Measurements from ENCODE around the gene HPGDS.
"Not testable (repeated sequence)": the region's sequence is repeated elsewhere in the genome, so short reads cannot be mapped to it uniquely, and the experiment has no call there.

The HPGDS gene
- 0.09 to 0.58 (median 0.17) reads per million in 3 donors for total RNA-seq

DNA sequence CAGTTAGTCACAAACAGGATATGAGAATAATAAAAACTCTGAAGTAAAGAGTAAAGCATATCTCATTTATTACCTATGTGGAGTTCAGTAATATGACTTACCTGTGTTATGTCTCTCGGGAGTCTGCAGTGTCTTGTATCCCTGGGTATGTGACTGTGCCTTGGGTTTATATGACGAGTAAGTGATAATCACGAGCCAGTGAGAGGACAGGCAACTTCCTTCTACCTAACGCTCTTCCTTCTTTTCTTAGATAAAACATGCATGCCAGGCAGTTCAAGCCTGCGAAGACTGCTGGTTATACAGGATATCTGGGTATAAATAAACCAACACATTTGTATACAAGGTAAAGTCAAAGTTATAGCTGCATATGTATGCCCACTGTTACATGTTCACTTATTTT lies at the start of gene HPGDS:
HPGDS (minus strand) TSS at position 143 of the 400 bp plus-strand sequence. CDS start 8,207 bp downstream, outside the sequence.
- H3K27me3 ChIP-seq (replicated peaks; ENCODE audit: control insufficient read depth, insufficient read depth, low read length, poor library complexity, severe bottlenecking), result no peaks in the 10 kb centered on the region

DNA sequence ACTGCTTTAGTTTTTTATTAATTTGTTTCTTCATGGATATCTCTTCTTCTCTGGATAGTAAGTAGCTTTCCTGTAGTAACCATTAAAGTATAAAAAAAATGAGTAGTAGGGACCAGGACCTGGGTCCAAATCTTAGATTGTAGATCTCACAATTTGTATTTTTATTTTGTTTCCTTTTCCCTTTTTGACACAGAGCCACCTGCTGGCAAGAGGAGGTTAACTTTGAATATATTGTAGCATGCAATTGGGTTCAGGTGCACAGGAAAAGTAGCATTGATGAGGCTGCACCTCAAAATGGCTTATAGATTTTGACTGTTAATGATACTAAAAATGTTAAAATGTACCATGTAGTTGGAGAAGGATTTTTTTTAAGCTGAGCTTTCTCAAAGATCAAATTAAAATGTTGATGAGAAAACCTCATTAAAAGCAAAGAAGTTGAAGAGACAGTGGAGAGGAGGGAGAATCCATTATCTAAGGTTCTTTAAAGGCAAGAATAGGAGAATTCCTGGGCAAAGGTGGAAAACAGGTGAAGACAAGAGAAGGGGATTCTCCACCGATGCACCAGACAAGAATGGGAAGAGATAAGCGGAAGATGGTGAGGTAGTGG lies 48.3 kb upstream of the HPGDS start:
- Histone ChIP-seq H3K27me3 (replicated peaks; ENCODE audit: control insufficient read depth, insufficient read depth, low read length, poor library complexity, severe bottlenecking) (no peaks in the 10 kb centered on the region), H3K4me1 (ENCODE audit: control insufficient read depth, insufficient read depth, low read length, poor library complexity, severe bottlenecking) (no peaks in the 10 kb centered on the region)

More for the DNA sequence above, at the start of gene HPGDS:
- Histone ChIP-seq H3K27ac (ENCODE audit: insufficient read depth, low read length, poor library complexity, severe bottlenecking) (no peak within 1 kb of the TSS), H3K4me3 (ENCODE audit: insufficient read depth, low read depth, low read length, poor library complexity, severe bottlenecking) (no peak within 1 kb of the TSS), H3K4me1 (ENCODE audit: control insufficient read depth, insufficient read depth, low read length, poor library complexity, severe bottlenecking) (peaks cover 5% of the 10 kb centered on the region), H3K9me3 (ENCODE audit: control insufficient read depth, low read length) (no peaks in the 10 kb centered on the region), H3K36me3 (ENCODE audit: control insufficient read depth, insufficient read depth, low read length) (no peaks in the 10 kb centered on the region)
- DNase-seq, result no peak

DNA sequence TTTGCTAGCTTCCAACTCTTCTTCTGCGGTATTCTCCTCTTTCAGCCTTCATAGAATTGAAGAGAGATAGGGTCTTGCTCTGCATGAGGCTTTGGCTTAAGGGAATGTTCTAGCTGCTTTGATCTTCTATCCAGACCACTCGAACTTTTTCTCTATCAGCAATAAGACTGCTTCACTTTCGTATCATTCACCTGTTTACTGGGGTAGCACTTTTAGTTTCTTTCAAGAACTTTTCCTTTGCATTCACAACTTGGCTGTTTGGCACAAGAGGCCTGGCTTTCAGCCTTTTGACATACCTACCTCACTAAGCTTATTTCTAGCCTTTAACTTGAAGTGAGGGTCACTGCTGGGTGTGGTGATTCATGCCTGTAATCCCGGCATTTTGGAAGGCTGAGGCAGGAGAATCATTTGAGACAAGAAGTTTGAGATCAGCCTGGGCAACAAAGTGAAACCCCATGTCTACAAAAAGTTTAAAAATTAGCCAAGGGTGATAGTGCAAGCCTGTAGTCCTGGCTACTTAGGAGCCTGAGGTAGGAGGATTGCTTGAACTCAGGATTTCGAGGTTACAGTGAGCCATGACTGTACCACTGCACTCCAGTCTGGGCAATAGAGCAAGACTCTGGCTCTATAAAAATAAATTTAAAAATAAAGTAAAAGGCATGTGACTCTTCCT lies 47.1 kb upstream of the HPGDS start:
- Histone ChIP-seq H3K4me1 (ENCODE audit: control insufficient read depth, insufficient read depth, low read length, poor library complexity, severe bottlenecking) (no peaks in the 10 kb centered on the region), H3K36me3 (ENCODE audit: control insufficient read depth, insufficient read depth, low read length) (no peaks in the 10 kb centered on the region), H3K4me3 (ENCODE audit: insufficient read depth, low read depth, low read length, poor library complexity, severe bottlenecking) (no peak overlapping the region), H3K27ac (ENCODE audit: insufficient read depth, low read length, poor library complexity, severe bottlenecking) (no peak overlapping the region), H3K9me3 (ENCODE audit: control insufficient read depth, low read length) (no peaks in the 10 kb centered on the region), H3K27me3 (replicated peaks; ENCODE audit: control insufficient read depth, insufficient read depth, low read length, poor library complexity, severe bottlenecking) (no peaks in the 10 kb centered on the region)
- no peak for DNase-seq

More for the DNA sequence above, 48.3 kb upstream of the HPGDS start:
- no peak overlapping the region for H3K4me3 ChIP-seq (ENCODE audit: insufficient read depth, low read depth, low read length, poor library complexity, severe bottlenecking)
- no peak overlapping the region for H3K27ac ChIP-seq (ENCODE audit: insufficient read depth, low read length, poor library complexity, severe bottlenecking)
- H3K9me3 ChIP-seq (ENCODE audit: control insufficient read depth, low read length), result no peaks in the 10 kb centered on the region
- DNase-seq, result no peak
- H3K36me3 ChIP-seq (ENCODE audit: control insufficient read depth, insufficient read depth, low read length), result no peaks in the 10 kb centered on the region

DNA sequence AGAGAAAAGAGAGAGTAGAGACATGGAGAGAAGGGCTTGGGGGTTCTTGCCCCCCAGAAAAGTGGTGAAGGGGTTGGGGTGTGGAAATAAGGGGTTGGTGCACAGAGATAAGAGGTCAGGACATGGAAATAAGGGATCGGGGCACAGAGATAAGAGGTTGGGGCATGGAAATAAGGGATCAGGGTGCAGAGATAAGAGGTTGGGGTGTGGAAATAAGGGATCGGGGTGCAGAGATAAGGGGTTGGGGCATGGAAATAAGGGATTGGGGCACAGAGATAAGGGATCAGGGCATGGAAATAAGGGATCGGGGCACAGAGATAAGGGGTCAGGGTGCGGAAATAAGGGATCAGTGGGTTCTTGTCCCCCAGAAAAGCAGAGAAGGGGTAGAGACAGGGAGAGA lies 45.3 kb upstream of the HPGDS start:
- H3K4me3 ChIP-seq (ENCODE audit: insufficient read depth, low read depth, low read length, poor library complexity, severe bottlenecking); H3K9me3 ChIP-seq (ENCODE audit: control insufficient read depth, low read length); H3K27me3 ChIP-seq (replicated peaks; ENCODE audit: control insufficient read depth, insufficient read depth, low read length, poor library complexity, severe bottlenecking); H3K4me1 ChIP-seq (ENCODE audit: control insufficient read depth, insufficient read depth, low read length, poor library complexity, severe bottlenecking); H3K27ac ChIP-seq (ENCODE audit: insufficient read depth, low read length, poor library complexity, severe bottlenecking); DNase-seq; H3K36me3 ChIP-seq (ENCODE audit: control insufficient read depth, insufficient read depth, low read length): not testable (repeated sequence)

DNA sequence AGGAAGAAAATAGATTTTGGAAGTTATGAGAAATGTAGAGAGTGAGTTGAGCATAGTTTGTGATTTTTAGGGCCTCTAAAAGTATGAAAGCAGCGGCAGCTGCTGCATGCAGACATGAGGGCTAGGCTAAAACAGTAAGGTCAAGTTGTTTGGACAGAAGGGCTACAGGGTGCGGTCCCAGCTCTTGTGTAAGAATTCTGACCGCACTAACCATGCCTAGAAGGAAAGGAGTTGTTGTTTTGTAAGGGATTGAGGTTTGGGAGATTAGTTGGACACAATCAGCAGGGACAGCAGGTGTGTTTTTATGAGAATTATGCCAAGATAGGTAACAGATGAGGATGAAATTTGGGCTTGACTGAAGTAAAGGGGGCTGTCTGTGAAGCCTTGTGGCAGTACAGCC lies 42.8 kb upstream of the HPGDS start:
- DNase-seq; H3K27ac ChIP-seq (ENCODE audit: insufficient read depth, low read length, poor library complexity, severe bottlenecking); H3K9me3 ChIP-seq (ENCODE audit: control insufficient read depth, low read length): not testable (repeated sequence)

DNA sequence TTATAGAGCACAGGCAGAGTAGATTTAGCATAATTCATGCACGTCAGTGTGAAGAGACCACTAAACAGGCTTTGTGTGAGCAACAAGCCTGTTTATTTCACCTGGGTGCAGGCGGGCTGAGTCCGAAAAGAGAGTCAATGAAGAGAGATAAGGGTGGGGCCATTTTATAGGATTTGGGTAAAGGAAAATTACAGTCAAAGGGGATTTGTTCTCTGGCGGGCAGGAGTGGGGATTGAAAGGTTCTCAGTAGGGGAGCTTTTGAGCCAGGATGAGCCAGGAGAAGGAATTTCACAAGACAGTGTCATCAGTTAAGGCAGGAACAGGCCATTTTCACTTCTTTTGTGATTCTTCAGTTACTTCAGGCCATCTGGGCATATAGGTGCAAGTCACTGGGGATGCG lies 40.3 kb upstream of the HPGDS start:
- not testable (repeated sequence) for DNase-seq

More for the DNA sequence above, 42.8 kb upstream of the HPGDS start:
- not testable (repeated sequence) for H3K4me3 ChIP-seq (ENCODE audit: insufficient read depth, low read depth, low read length, poor library complexity, severe bottlenecking); H3K27me3 ChIP-seq (replicated peaks; ENCODE audit: control insufficient read depth, insufficient read depth, low read length, poor library complexity, severe bottlenecking); H3K4me1 ChIP-seq (ENCODE audit: control insufficient read depth, insufficient read depth, low read length, poor library complexity, severe bottlenecking); H3K36me3 ChIP-seq (ENCODE audit: control insufficient read depth, insufficient read depth, low read length)

DNA sequence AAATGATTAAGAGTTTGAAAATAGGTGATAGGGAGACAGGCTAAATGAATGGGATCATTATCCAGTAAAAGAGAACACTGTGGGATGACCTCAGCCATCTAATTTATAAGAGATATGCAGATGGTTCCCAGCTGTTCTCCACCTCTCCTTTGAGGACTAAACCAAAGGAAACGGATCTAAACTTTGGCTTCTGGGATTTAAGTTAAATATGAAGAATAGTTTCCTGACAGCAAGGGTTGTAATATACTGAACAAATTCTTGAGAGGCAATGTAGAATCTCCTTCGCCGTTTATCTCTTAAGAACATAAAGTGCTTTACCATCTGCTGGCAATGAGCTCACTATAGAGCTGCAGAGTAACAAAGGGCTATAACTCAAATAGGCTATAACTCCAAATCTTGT lies 35.4 kb upstream of the HPGDS start:
- Histone ChIP-seq H3K9me3 (ENCODE audit: control insufficient read depth, low read length) (no peaks in the 10 kb centered on the region), H3K27ac (ENCODE audit: insufficient read depth, low read length, poor library complexity, severe bottlenecking) (no peak overlapping the region), H3K36me3 (ENCODE audit: control insufficient read depth, insufficient read depth, low read length) (no peaks in the 10 kb centered on the region), H3K4me3 (ENCODE audit: insufficient read depth, low read depth, low read length, poor library complexity, severe bottlenecking) (no peak overlapping the region), H3K4me1 (ENCODE audit: control insufficient read depth, insufficient read depth, low read length, poor library complexity, severe bottlenecking) (no peaks in the 10 kb centered on the region), H3K27me3 (replicated peaks; ENCODE audit: control insufficient read depth, insufficient read depth, low read length, poor library complexity, severe bottlenecking) (no peaks in the 10 kb centered on the region)
- no peak for DNase-seq

More for the DNA sequence above, 40.3 kb upstream of the HPGDS start:
- not testable (repeated sequence) for H3K4me3 ChIP-seq (ENCODE audit: insufficient read depth, low read depth, low read length, poor library complexity, severe bottlenecking); H3K4me1 ChIP-seq (ENCODE audit: control insufficient read depth, insufficient read depth, low read length, poor library complexity, severe bottlenecking); H3K27me3 ChIP-seq (replicated peaks; ENCODE audit: control insufficient read depth, insufficient read depth, low read length, poor library complexity, severe bottlenecking); H3K9me3 ChIP-seq (ENCODE audit: control insufficient read depth, low read length); H3K36me3 ChIP-seq (ENCODE audit: control insufficient read depth, insufficient read depth, low read length); H3K27ac ChIP-seq (ENCODE audit: insufficient read depth, low read length, poor library complexity, severe bottlenecking)

DNA sequence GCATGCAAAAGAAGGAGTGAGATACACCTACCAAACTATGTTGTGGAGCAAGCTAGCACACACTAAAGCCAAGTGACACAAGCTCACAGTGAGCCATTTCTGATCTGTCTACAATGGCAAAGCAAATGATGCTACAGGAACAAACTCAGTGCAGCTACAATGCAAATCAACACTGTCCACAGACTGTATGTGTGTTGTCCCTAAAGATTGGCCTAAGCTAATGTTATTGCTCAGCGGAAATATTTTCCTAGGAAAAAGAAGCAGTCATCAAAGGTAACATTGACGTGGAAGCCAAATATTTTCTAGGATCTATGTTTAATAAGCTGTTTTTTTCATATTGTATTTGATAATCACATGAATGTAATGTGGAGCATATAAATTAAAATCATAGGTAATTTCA lies 34.7 kb upstream of the HPGDS start:
- Histone ChIP-seq H3K4me3 (ENCODE audit: insufficient read depth, low read depth, low read length, poor library complexity, severe bottlenecking) (no peak overlapping the region), H3K27me3 (replicated peaks; ENCODE audit: control insufficient read depth, insufficient read depth, low read length, poor library complexity, severe bottlenecking) (no peaks in the 10 kb centered on the region), H3K4me1 (ENCODE audit: control insufficient read depth, insufficient read depth, low read length, poor library complexity, severe bottlenecking) (no peaks in the 10 kb centered on the region), H3K9me3 (ENCODE audit: control insufficient read depth, low read length) (no peaks in the 10 kb centered on the region), H3K36me3 (ENCODE audit: control insufficient read depth, insufficient read depth, low read length) (no peaks in the 10 kb centered on the region), H3K27ac (ENCODE audit: insufficient read depth, low read length, poor library complexity, severe bottlenecking) (no peak overlapping the region)
- DNase-seq, result no peak

DNA sequence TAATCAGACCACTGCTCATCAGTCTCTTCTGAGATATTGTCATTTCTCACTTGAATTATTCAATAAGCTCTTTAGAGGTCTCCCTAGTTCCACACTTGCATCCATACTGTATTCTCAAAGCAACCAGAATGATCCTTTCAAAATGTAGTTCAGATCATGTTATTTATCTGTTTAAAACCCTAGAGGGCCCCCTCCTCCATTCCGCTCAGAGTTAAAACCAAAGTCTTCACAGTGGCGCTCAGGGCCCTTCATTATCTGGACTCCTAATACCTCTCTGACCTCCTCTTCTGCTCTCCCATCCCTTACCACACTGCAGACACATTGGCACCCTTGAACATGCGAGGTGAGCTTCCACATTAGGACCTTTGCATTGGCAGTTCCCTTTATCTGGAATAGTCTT lies 32.7 kb upstream of the HPGDS start:
- H3K27me3 ChIP-seq (replicated peaks; ENCODE audit: control insufficient read depth, insufficient read depth, low read length, poor library complexity, severe bottlenecking), result no peaks in the 10 kb centered on the region

DNA sequence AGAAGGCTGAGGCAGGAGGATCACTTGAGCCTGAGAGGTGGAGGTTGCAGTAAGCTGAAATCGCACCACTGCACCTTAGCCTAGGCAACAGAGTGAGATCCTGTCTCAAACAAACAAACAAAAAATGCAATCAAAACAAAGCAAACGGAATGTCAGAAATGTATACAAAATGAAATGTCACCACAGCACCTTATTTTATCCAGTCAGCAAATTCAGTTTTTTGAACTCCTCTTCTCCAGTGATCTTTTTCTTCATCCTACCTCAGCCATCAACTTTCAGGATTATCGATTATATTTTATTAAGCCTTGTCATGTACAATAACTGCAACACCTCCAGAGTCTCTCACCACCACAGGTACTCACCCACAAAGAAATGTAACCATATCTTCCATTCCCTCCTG lies 31.1 kb upstream of the HPGDS start:
- no peaks in the 10 kb centered on the region for H3K27me3 ChIP-seq (replicated peaks; ENCODE audit: control insufficient read depth, insufficient read depth, low read length, poor library complexity, severe bottlenecking)
- no peak overlapping the region for H3K27ac ChIP-seq (ENCODE audit: insufficient read depth, low read length, poor library complexity, severe bottlenecking)
- no peak overlapping the region for H3K4me3 ChIP-seq (ENCODE audit: insufficient read depth, low read depth, low read length, poor library complexity, severe bottlenecking)
- no peaks in the 10 kb centered on the region for H3K4me1 ChIP-seq (ENCODE audit: control insufficient read depth, insufficient read depth, low read length, poor library complexity, severe bottlenecking)
- DNase-seq, result no peak
- H3K36me3 ChIP-seq (ENCODE audit: control insufficient read depth, insufficient read depth, low read length), result no peaks in the 10 kb centered on the region
- H3K9me3 ChIP-seq (ENCODE audit: control insufficient read depth, low read length), result no peaks in the 10 kb centered on the region

More for the DNA sequence above, 32.7 kb upstream of the HPGDS start:
- Histone ChIP-seq H3K4me1 (ENCODE audit: control insufficient read depth, insufficient read depth, low read length, poor library complexity, severe bottlenecking) (no peaks in the 10 kb centered on the region), H3K36me3 (ENCODE audit: control insufficient read depth, insufficient read depth, low read length) (no peaks in the 10 kb centered on the region), H3K27ac (ENCODE audit: insufficient read depth, low read length, poor library complexity, severe bottlenecking) (no peak overlapping the region), H3K4me3 (ENCODE audit: insufficient read depth, low read depth, low read length, poor library complexity, severe bottlenecking) (no peak overlapping the region), H3K9me3 (ENCODE audit: control insufficient read depth, low read length) (no peaks in the 10 kb centered on the region)
- DNase-seq, result no peak

Measured in effector memory CD4-positive, alpha-beta T cell (primary cell).